H1 (cell line): Measurements from ENCODE around the gene FAHD1. TPM values are rescaled to one million over a fixed set of nuclear protein-coding genes. Genes with fewer than 3 reads are reported as not detected.

Source experiments
- CTCF ChIA-PET: fragments of 300-600 bp; sonication (Branson Sonifier 250); formaldehyde crosslinking; loops from one replicate; lab custom pipeline; 2021; ENCODE audit not compliant: partially characterized antibody; lab: Charles Lee
- POLR2A ChIA-PET: fragments of 300-600 bp; sonication (Branson Sonifier 250); formaldehyde crosslinking; loops from one replicate; lab custom pipeline; 2021; ENCODE audit warnings: inconsistent platforms; ENCODE audit not compliant: partially characterized antibody; lab: Charles Lee
- DNase-seq, 2 experiments: peaks; one replicate each; pipeline versions ENCODE4 v3.0.0 to v3.0.0-alpha.2; 2010 to 2022; ENCODE audit warnings: low spot score in 2 of 2, low read depth in 1 of 2, mixed read lengths in 1 of 2
- FAIRE-seq: peaks from 2 replicates; lab custom pipeline; 2011; peaks lifted over from hg19 to GRCh38; lab: Jason Lieb, UNC
- H2AFZ ChIP-seq: 2 replicates; pipeline ENCODE4 v1.8.1; 2012; ENCODE audit warnings: low read length, inconsistent platforms
- H2AK5ac ChIP-seq: 2 replicates; pipeline ENCODE4 v1.6.1; 2013; ENCODE audit warnings: low read depth, low read length
- H2BK120ac ChIP-seq: replicated peaks from 2 replicates; pipeline ENCODE3; 2013; ENCODE audit warnings: low read depth, low read length, inconsistent platforms
- H2BK12ac ChIP-seq: 2 replicates; pipeline ENCODE4 v1.6.1; 2013; ENCODE audit warnings: low read depth, low read length
- H2BK15ac ChIP-seq: 2 replicates; pipeline ENCODE4 v1.6.1; 2013; ENCODE audit warnings: low read length
- H2BK20ac ChIP-seq: 2 replicates; pipeline ENCODE4 v1.6.1; 2013; ENCODE audit warnings: low read length
- H2BK5ac ChIP-seq: 2 replicates; pipeline ENCODE4 v1.6.1; 2013; ENCODE audit warnings: low read depth, low read length
- H3K14ac ChIP-seq: 2 replicates; pipeline ENCODE4 v1.6.1; 2013; ENCODE audit warnings: inconsistent platforms; ENCODE audit not compliant: insufficient read length
- H3K18ac ChIP-seq: 2 replicates; pipeline ENCODE4 v1.6.1; 2013; ENCODE audit warnings: low read length; ENCODE audit errors: extremely low read depth
- H3K23ac ChIP-seq: 2 replicates; pipeline ENCODE4 v1.6.1; 2013; ENCODE audit warnings: inconsistent platforms; ENCODE audit not compliant: insufficient read length
- H3K23me2 ChIP-seq: 2 replicates; pipeline ENCODE4 v1.6.1; 2013; ENCODE audit warnings: low read depth, low read length
- H3K27ac ChIP-seq: 2 replicates; pipeline ENCODE4 v1.6.1; 2011; ENCODE audit warnings: low read depth, low read length, inconsistent platforms
- H3K27me3 ChIP-seq, 4 experiments: replicated peaks in 1 of 4; 1 replicate in 1 of 4; 2 replicates in 3 of 4; pipeline versions ENCODE4 v1.6.1 to v1.8.1; 2011 to 2013; ENCODE audit warnings: low read length in 3 of 4, mild to moderate bottlenecking in 3 of 4, inconsistent platforms in 2 of 4, mixed read lengths in 2 of 4, moderate library complexity in 1 of 4; ENCODE audit not compliant: control insufficient read depth in 3 of 4, insufficient read depth in 3 of 4; ENCODE audit errors: extremely low read depth in 1 of 4
- H3K36me3 ChIP-seq, 4 experiments: 2 replicates each; pipeline versions ENCODE4 v1.6.1 to v1.8.1; 2011 to 2013; ENCODE audit warnings: mild to moderate bottlenecking in 4 of 4, low read length in 3 of 4, moderate library complexity in 2 of 4, control low read depth in 1 of 4, inconsistent platforms in 1 of 4; ENCODE audit not compliant: insufficient read depth in 4 of 4, control insufficient read depth in 2 of 4
- H3K4ac ChIP-seq: replicated peaks from 2 replicates; pipeline ENCODE3; 2013; ENCODE audit warnings: low read length, low read depth, mixed read lengths, inconsistent platforms; ENCODE audit not compliant: insufficient read length
- H3K4me1 ChIP-seq, 4 experiments: replicated peaks in 1 of 4; 1 replicate in 1 of 4; 2 replicates in 3 of 4; pipeline versions ENCODE4 v1.6.1 to v1.8.1; 2011 to 2013; ENCODE audit warnings: low read length in 3 of 4, inconsistent platforms in 2 of 4, mixed read lengths in 1 of 4; ENCODE audit not compliant: insufficient read depth in 4 of 4, control insufficient read depth in 3 of 4
- H3K4me2 ChIP-seq, 2 experiments: 2 replicates each; pipeline versions ENCODE4 v1.6.1 to v1.8.1; 2011 to 2013; ENCODE audit warnings: low read depth in 2 of 2, low read length in 2 of 2, control low read depth in 1 of 2, inconsistent platforms in 1 of 2, mild to moderate bottlenecking in 1 of 2; ENCODE audit not compliant: insufficient read depth in 1 of 2
- H3K4me3 ChIP-seq, 4 experiments: fragments of 200-600, 300-600 bp in 1 of 4; sonication (generic), shearing (Covaris generic), sonication (Bioruptor Twin) in 1 of 4; 2 replicates each; pipeline versions ENCODE4 v1.5.1 to v1.8.1; 2011 to 2016; ENCODE audit warnings: low read length in 4 of 4, low read depth in 3 of 4, control low read depth in 2 of 4, inconsistent platforms in 2 of 4, mild to moderate bottlenecking in 2 of 4, mixed read lengths in 1 of 4, moderate library complexity in 1 of 4; ENCODE audit not compliant: insufficient read depth in 2 of 4; ENCODE audit errors: extremely low read depth in 1 of 4
- H3K56ac ChIP-seq: replicated peaks from 2 replicates; pipeline ENCODE3; 2013; ENCODE audit warnings: low read depth, mild to moderate bottlenecking, mixed read lengths, low read length, inconsistent platforms; ENCODE audit not compliant: insufficient read length
- H3K79me1 ChIP-seq: 2 replicates; pipeline ENCODE4 v1.6.1; 2013; ENCODE audit warnings: low read depth, low read length, control low read depth
- H3K79me2 ChIP-seq, 2 experiments: 2 replicates each; pipeline versions ENCODE4 v1.6.1 to v1.8.1; 2012 to 2013; ENCODE audit warnings: low read length in 2 of 2, mild to moderate bottlenecking in 2 of 2, inconsistent platforms in 1 of 2; ENCODE audit not compliant: insufficient read depth in 2 of 2, control insufficient read depth in 1 of 2
- H3K9ac ChIP-seq, 4 experiments: replicated peaks in 1 of 4; 1 replicate in 1 of 4; 2 replicates in 3 of 4; pipeline versions ENCODE4 v1.6.1 to v1.8.1; 2011 to 2013; ENCODE audit warnings: low read depth in 3 of 4, low read length in 3 of 4, control low read depth in 2 of 4, mild to moderate bottlenecking in 2 of 4, moderate library complexity in 2 of 4, inconsistent platforms in 1 of 4; ENCODE audit errors: extremely low read depth in 1 of 4
- H3K9me3 ChIP-seq, 2 experiments: 2 replicates each; pipeline versions ENCODE4 v1.6.1 to v1.8.1; 2012 to 2013; ENCODE audit warnings: mild to moderate bottlenecking in 2 of 2, moderate library complexity in 2 of 2, control low read depth in 1 of 2, inconsistent platforms in 1 of 2, low read depth in 1 of 2, low read length in 1 of 2, mixed read lengths in 1 of 2; ENCODE audit not compliant: insufficient read depth in 2 of 2
- H4K20me1 ChIP-seq, 2 experiments: replicated peaks in 1 of 2; 2 replicates each; pipeline versions ENCODE3 to v1.8.1; 2011 to 2013; ENCODE audit warnings: inconsistent platforms in 2 of 2, low read length in 2 of 2, mild to moderate bottlenecking in 1 of 2; ENCODE audit not compliant: insufficient read depth in 2 of 2, control insufficient read depth in 1 of 2
- H4K5ac ChIP-seq: 2 replicates; pipeline ENCODE4 v1.6.1; 2013; ENCODE audit warnings: low read length, low read depth, mixed read lengths, inconsistent platforms; ENCODE audit not compliant: insufficient read length
- H4K8ac ChIP-seq: 2 replicates; pipeline ENCODE4 v1.8.0; 2013; ENCODE audit warnings: mild to moderate bottlenecking, moderate library complexity, low read length, inconsistent platforms; ENCODE audit not compliant: insufficient read depth; ENCODE audit errors: extremely low read depth
- H4K91ac ChIP-seq: replicated peaks from 2 replicates; pipeline ENCODE3; 2013; ENCODE audit warnings: low read length, mixed read lengths, inconsistent platforms; ENCODE audit not compliant: insufficient read length
- BRCA1 ChIP-seq: IDR thresholded peaks from 2 replicates; pipeline ENCODE4 v1.6.1; 2012; ENCODE audit warnings: low read depth, low read length, improper control_type of control experiment
- CHD1 ChIP-seq: IDR thresholded peaks from 2 replicates; pipeline ENCODE4 v1.6.1; 2012; ENCODE audit warnings: low read depth, low read length, improper control_type of control experiment
- CTBP2 ChIP-seq: IDR thresholded peaks from 2 replicates; pipeline ENCODE4 v1.7.0; 2011; ENCODE audit warnings: borderline replicate concordance, mild to moderate bottlenecking, moderate library complexity, mixed read lengths, low read length; ENCODE audit not compliant: insufficient read depth, insufficient read length
- GTF2F1 ChIP-seq: IDR thresholded peaks from 2 replicates; pipeline ENCODE4 v1.6.1; 2012; ENCODE audit warnings: low read depth, low read length, improper control_type of control experiment, borderline replicate concordance
- HDAC2 ChIP-seq, 2 experiments: fragments of 300-600 bp in 1 of 2; sonication (generic) in 1 of 2; IDR thresholded peaks; 2 replicates each; pipeline ENCODE4 v1.6.1; 2011 to 2012; ENCODE audit warnings: low read depth in 2 of 2, low read length in 2 of 2, mild to moderate bottlenecking in 2 of 2, moderate library complexity in 2 of 2, borderline replicate concordance in 1 of 2, inconsistent platforms in 1 of 2
- PHF8 ChIP-seq: fragments of 200-600 bp; sonication (generic); conservative IDR thresholded peaks from 2 replicates; pipeline ENCODE4 v1.7.1; 2012; ENCODE audit warnings: low read depth, mild to moderate bottlenecking, inconsistent platforms, low read length, moderate library complexity
- RXRA ChIP-seq: IDR thresholded peaks from 2 replicates; pipeline ENCODE4 v1.6.1; 2011; ENCODE audit warnings: low read depth, mild to moderate bottlenecking, low read length, moderate library complexity; ENCODE audit not compliant: insufficient read depth
- SIRT6 ChIP-seq: IDR thresholded peaks from one replicate; pipeline ENCODE4 v1.7.1; 2012; ENCODE audit warnings: low read length, inconsistent platforms
- TAF1 ChIP-seq: IDR thresholded peaks from 2 replicates; pipeline ENCODE4 v1.6.1; 2011; ENCODE audit warnings: mild to moderate bottlenecking, low read depth, low read length
- TCF12 ChIP-seq: IDR thresholded peaks from 2 replicates; pipeline ENCODE4 v1.6.1; 2011; ENCODE audit warnings: low read depth, mild to moderate bottlenecking, low read length
- TEAD4 ChIP-seq: IDR thresholded peaks from 2 replicates; pipeline ENCODE4 v1.6.1; 2012; ENCODE audit warnings: low read depth, low read length, inconsistent platforms, mixed read lengths
- WGBS, 2 experiments: shearing (Covaris generic) in 1 of 2; methylation state at CpG; one replicate each; pipeline versions ENCODE4 v1.1.6 to v1.1.7; 2013 to 2015; ENCODE audit warnings: low lambda C conversion rate in 2 of 2, mixed read lengths in 2 of 2, inconsistent platforms in 1 of 2, low coverage in 1 of 2, missing lambda C conversion rate in 1 of 2; ENCODE audit not compliant: insufficient replicate concordance in 2 of 2, insufficient coverage in 1 of 2, insufficient read length in 1 of 2; ENCODE audit errors: extremely low coverage in 1 of 2, missing lambda C conversion rate in 1 of 2; 5-methylcytosine and 5-hydroxymethylcytosine counted together
- polyA plus RNA-seq, 7 experiments: library from polyadenylated mRNA; depleted of rRNA in 3 of 7; stranded (reverse) in 5 of 7; unstranded in 2 of 7; fragments of >200 nt in 5 of 7; fragments of 200-250 nt in 2 of 7; gene quantifications; 1 replicate in 5 of 7; 2 replicates in 1 of 7; 4 replicates in 1 of 7; pipeline versions ENCODE4 v1.2.1 to v1.2.3, GENCODE V29; 2011 to 2013; ENCODE audit warnings: missing spikeins in 2 of 7, mixed read lengths in 2 of 7
- total RNA-seq: library from RNA; stranded (reverse); fragmentation: NEBNext Ultra II Directional; extraction: Animal tissue kit (Norgen Biotek cat#: 25700); gene quantifications from 2 replicates; pipeline ENCODE4 v1.2.1, GENCODE V29; 2021

FAHD1 gene
- total and polyA plus RNA-seq, 2 of the 8 experiments (the other 6 are each of a cell fraction or from before 2014, with no cell fraction given), result 20.4 to 31.9 TPM

GRCh38 chr16:1822801-1823200 lies 4.2 kb upstream of the FAHD1 start:
- H2AFZ ChIP-seq, result no peak overlapping the region
- H4K91ac ChIP-seq, result no peak overlapping the region
- H3K4me1 ChIP-seq, result peaks cover 0 to 10% (median 3%) of the 10 kb centered on the region in 4 experiments; a peak in 5 of 7 replicates
- no peak overlapping the region for H2AK5ac ChIP-seq
- H4K20me1 ChIP-seq, result peaks cover 4 to 12% of the 10 kb centered on the region in 2 experiments
- no peak overlapping the region for H3K9ac ChIP-seq
- H3K79me1 ChIP-seq, result peaks cover 7% of the 10 kb centered on the region; the same call in 1 of the 2 replicates
- TF ChIP-seq RXRA (no peak), HDAC2 (IDR thresholded peaks at IDR 0.05; ENCODE audit: borderline replicate concordance in 1 of 2, low read depth in 2 of 2, low read length in 2 of 2) (no peak), PHF8 (no peak), TCF12 (no peak), BRCA1 (no peak), TAF1 (no peak), CHD1 (no peak), SIRT6 (no peak), GTF2F1 (no peak), CTBP2 (no peak), TEAD4 (no peak)
- ChIA-PET CTCF (interaction anchor here (1.1 to 2.2 kb wide), 5 partner anchors 26 to 117 kb away, joined by 3 to 11 read pairs (median 4); partner anchors contain the start of gene MAPK8IP3), POLR2A (interaction anchor here (1.6 to 1.8 kb wide), 2 partner anchors 20 to 52 kb away, joined by 4 read pairs; no protein-coding TSS in a partner anchor)
- no peak overlapping the region for H2BK20ac ChIP-seq
- H2BK12ac ChIP-seq, result no peak overlapping the region
- H4K8ac ChIP-seq, result no peak overlapping the region
- peaks cover 0 to 2% (median 0%) of the 10 kb centered on the region in 4 experiments; a peak in 2 of 8 replicates for H3K36me3 ChIP-seq
- no peak overlapping the region for H3K4me3 ChIP-seq
- no peak overlapping the region for H3K23ac ChIP-seq
- H3K23me2 ChIP-seq, result peaks cover 3% of the 10 kb centered on the region; the same call in 1 of the 2 replicates
- 84% methylated on average over 15 of the region's 16 CpGs; no CpG with 5 or more reads in 1 of the 2 experiments for WGBS, 2 experiments
- no peak overlapping the region for H3K4me2 ChIP-seq
- H3K18ac ChIP-seq, result no peak overlapping the region
- H3K14ac ChIP-seq, result no peak overlapping the region
- DNase-seq (no peak), FAIRE-seq (no peak)
- no peak overlapping the region for H2BK15ac ChIP-seq
- H4K5ac ChIP-seq, result no peak overlapping the region
- H3K27me3 ChIP-seq, result peaks cover 0 to 5% (median 0%) of the 10 kb centered on the region in 4 experiments; a peak in 3 of 7 replicates
- no peaks in the 10 kb centered on the region for H3K9me3 ChIP-seq
- H3K27ac ChIP-seq, result no peak overlapping the region
- no peak overlapping the region for H2BK5ac ChIP-seq
- no peak overlapping the region for H3K4ac ChIP-seq
- H2BK120ac ChIP-seq, result no peak overlapping the region
- peaks cover 0 to 7% of the 10 kb centered on the region in 2 experiments; a peak in 2 of 4 replicates for H3K79me2 ChIP-seq
- H3K56ac ChIP-seq, result no peak overlapping the region
